GM21576 (cell line): ENCODE measurements around the gene SEMA4G.

Source experiments
- ATAC-seq: cut with Tn5 transposase; IDR thresholded peaks from one replicate; pipeline ENCODE4 v1.9.1; 2021; ENCODE audit warnings: mild to moderate bottlenecking, moderate library complexity; ENCODE audit not compliant: unreplicated experiment

The SEMA4G gene

GRCh38 chr10:101005869-101006567 is 36.7 kb downstream of the SEMA4G start:
- ATAC-seq: no peak

DNA sequence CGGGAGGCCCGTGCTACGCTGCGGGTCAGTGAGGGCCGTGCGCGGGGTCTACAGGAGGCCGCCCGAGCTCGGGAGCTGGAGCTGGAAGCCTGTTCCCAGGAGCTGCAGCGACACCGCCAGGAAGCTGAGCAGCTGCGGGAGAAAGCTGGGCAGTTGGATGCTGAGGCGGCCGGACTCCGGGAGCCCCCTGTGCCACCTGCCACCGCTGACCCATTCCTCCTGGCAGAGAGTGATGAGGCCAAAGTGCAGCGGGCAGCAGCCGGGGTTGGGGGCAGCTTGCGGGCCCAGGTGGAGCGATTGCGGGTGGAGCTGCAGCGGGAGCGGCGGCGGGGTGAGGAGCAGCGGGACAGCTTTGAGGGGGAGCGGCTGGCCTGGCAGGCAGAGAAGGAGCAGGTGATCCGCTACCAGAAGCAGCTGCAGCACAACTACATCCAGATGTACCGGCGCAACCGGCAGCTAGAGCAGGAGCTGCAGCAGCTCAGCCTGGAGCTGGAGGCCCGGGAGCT is 37.3 kb downstream of the SEMA4G start:
- no peak for ATAC-seq

DNA sequence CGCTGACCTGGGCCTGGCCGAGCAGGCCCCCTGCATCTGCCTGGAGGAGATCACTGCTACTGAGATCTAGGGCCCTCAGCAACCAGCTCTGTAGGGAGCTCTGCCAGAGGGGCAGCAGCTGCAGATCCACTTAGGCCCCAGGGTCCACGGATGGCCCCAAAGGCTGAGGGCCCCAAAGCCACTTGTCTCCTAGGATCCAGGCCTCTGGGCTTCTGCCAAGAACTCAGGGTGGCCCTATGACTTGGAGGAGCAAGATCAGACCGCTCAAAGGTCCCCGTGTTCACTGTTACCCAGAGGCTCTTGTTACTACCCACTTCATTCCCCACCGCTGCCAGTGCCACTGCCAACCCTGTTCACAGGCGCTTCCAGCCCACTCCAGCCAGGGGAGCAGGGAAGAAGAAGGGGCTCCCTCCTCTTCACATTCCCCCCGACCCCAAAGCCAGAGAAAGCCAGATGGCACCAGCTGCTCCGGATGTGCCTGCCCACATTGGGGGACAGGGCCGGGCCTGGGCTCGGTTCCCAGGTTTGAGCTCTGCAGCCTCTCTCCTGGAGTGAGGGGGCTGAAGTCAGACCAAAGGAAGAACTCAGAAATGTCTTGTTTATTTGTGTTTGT is 37.9 kb downstream of the SEMA4G start:
- ATAC-seq: no peak

- no peak for ATAC-seq
Observed at GRCh38 chr10:101007915-101008822, 38.9 kb downstream of the SEMA4G start.

GRCh38 chr10:101008823-101009423 is 39.6 kb downstream of the SEMA4G start:
- ATAC-seq: no peak

- no peak for ATAC-seq
Observed at GRCh38 chr10:101010329-101010728, 41.0 kb downstream of the SEMA4G start.

GRCh38 chr10:101011517-101012423 is 42.5 kb downstream of the SEMA4G start:
- no peak for ATAC-seq

DNA sequence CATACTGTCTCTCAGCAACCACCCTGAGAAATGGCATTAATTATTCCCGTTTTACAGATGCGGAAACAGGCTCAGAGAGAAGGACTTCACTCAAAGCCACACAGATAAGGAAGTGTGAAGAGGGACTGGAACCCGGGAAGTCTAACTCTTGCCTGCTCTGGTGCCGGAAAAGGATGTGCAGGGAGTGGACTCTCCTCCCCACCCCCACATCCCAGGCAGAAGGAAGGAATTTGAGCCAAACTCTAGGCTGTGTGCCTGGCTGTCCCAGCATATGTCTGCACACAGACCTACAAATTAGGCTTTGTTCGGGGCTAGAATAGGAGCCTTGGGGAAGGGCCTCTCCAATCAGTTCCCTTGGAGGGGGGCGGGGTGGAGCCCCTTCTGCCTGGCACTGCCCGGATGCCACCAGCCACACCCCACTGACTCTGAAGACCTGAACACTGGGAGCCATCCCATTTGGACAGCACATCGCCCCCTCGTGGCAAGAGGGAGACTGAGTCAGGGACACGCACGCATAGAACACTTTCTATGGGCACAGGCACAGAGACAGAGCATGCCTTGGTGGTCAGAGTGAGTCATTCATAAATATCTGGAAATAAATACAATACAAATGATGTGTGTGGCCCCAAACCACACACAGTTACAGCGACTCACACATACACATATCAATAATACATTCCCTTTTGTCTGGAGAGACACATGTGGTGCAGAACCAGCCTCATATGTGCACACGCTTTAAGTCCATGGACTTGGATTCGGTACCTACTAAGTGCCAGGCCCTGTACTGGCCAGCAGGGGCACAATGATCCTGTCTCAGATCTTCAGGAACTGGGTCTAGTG is 43.4 kb downstream of the SEMA4G start:
- ATAC-seq: peak; percentile 82

- no peak for ATAC-seq
Observed at GRCh38 chr10:101013365-101013825, 44.1 kb downstream of the SEMA4G start.

DNA sequence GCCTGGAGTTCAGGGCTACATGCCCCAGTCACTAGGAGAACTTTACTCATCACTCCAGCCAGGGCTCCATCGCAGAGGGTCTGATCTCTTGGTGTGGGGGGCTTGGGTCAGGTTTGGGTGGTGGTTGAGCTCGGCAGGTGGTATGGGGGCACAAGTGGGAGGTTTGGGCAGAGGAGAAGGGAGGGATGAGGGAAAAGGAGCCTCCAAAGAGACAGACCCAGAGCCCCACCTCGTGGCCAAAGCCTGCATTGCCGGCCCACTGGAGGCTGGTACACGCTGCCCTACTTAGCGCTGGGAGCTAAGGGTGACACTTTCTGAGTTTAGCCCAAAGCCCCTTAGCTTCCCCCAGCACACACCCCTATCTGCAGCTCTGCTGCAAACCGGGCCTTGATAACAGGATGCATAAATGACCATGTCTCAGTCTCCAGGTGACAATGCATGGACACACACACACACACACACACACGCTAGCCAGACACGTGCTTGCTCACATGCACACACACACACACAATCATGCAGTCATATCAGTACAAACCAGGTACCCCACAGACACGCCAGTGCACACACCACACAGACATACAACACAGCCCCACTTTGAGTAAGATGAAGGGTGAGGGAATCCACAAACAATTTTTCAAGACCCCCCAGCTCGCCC is 45.1 kb downstream of the SEMA4G start:
- no peak for ATAC-seq

DNA sequence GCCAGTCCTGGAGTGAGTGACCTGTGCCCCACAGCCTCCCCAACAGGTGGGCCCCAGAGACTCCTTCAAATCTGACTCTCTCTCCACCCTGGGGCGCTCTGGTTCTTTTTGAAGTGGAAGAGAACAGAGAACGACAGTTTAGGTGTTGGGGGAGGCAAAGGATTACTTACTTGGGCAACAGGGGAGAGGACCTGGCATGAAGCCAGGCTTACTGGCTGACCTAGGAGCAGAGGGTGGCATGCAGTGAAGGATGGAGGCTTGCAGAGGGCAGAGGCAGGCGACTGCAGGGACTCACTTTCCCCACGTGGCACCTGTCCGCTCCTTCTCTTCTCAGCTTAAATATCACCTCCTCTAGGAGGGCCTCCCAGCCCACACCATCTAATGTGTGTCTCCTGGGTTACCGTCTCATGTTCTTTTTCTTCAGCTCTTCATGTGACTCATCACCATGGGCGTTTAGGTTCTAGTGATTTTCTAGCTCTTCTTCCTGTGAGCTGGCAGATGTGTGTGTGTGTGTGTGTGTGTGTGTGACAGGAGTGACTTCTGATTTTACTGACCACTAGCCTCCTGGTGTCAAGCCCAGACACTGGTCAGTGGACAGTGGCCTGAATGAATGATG is 45.8 kb downstream of the SEMA4G start:
- no peak for ATAC-seq

- no peak for ATAC-seq
Observed at GRCh38 chr10:101015582-101015973, 46.3 kb downstream of the SEMA4G start.

DNA sequence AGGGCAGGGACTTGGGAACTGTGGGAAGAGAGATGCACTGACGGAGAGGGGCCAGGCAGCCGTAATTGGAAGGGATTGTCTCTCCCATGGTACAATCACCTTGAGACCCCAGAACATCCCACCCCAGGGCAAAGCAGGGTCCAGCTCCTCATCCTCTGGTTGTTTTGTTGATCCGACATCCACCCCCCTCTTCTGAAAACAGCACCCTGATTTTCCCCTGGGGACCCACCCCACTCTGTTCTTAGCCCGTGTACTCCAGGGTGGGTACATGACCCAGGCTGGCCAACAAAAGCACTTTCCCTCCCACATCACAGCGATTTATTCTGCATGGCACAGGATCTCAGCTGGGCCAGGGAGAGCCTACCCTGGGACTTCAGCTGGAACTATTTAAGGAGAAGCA is 47.5 kb downstream of the SEMA4G start:
- ATAC-seq: no peak

GRCh38 chr10:101018118-101018599 is 48.9 kb downstream of the SEMA4G start:
- no peak for ATAC-seq

- ATAC-seq: no peak
Observed at GRCh38 chr10:101018600-101019439, 49.5 kb downstream of the SEMA4G start.
